LNCAP (cell line): ENCODE measurements around the gene ITPK1.

Experiments used
- TF ChIP-seq, protein P1 (sequence below): fragments of 450-650 bp; IDR thresholded peaks from 2 replicates; pipeline ENCODE4 v1.5.1; 2017; ENCODE audit warnings: mild to moderate bottlenecking

Gene ITPK1

DNA sequence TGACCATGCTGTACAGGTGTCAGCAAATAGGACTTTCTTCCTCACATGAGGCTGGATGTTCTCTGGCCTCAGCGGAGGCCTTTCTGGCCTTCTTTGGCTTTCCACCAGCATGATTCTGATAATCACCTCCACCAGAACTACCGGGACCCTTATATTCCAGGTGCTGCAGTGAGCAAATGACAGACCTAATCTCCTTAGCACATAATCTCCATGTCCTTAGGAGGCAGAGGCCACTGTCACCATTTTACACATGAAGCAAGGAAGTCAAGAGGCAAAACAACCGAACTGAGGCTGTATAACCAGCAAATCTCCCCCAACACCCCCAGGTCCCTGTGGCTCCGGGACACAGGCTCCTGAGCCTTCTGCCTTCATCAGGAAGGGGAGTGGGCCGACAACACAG lies 91.2 kb downstream of the ITPK1 start:
- TF ChIP-seq, protein P1, sequence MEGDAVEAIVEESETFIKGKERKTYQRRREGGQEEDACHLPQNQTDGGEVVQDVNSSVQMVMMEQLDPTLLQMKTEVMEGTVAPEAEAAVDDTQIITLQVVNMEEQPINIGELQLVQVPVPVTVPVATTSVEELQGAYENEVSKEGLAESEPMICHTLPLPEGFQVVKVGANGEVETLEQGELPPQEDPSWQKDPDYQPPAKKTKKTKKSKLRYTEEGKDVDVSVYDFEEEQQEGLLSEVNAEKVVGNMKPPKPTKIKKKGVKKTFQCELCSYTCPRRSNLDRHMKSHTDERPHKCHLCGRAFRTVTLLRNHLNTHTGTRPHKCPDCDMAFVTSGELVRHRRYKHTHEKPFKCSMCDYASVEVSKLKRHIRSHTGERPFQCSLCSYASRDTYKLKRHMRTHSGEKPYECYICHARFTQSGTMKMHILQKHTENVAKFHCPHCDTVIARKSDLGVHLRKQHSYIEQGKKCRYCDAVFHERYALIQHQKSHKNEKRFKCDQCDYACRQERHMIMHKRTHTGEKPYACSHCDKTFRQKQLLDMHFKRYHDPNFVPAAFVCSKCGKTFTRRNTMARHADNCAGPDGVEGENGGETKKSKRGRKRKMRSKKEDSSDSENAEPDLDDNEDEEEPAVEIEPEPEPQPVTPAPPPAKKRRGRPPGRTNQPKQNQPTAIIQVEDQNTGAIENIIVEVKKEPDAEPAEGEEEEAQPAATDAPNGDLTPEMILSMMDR, result no peak

DNA sequence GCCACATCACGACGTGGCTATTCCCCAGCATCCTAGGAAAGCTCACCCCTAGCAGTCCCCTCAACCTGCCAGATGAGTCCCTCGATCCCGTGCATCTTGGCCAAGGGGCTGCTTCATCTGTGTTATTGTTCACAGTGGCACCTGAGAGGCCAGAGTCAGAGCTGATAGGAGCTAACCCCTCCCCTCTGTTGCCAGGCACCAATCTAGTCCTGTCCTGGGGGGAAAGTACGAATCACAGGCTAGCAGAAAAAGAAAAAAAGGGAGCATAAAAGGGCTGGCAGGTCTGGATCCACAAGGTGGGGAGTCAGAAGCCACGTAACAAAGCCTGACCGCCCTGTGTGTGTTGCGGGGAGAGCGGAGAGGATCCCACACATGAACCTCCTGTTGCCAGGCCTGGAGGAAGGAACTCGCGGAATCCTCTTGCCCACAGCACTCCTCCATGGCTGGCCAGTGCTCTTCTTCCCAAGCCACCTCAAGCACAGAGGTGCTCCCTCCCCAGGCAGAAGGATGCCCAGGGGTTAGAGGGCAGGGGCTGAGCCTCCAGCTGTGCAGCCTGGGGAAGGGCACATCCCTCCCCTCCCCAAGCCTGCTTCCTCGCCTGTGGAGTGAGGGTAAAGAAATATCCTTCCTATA lies 91.8 kb downstream of the ITPK1 start:
- TF ChIP-seq, protein P1, result no peak

DNA sequence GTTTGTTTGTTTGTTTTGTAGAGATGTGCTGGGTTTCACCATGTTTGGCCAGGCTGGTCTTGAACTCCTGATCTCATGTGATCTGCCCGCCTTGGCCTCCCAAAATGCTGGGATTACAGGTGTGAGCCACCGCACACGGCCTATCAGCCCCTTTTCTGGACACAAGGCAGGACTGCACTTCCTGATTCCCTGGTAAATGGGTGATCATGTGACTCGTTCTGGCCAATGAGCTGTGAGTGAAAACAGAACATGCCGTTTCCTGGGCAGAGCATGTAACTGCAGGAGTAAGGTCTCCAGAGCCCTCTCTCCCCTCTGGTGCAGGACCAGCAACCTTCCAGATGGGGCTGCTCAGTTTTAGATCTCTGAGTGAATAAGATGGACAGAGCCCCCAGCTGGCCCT lies 92.7 kb downstream of the ITPK1 start:
- TF ChIP-seq, protein P1, result no peak

DNA sequence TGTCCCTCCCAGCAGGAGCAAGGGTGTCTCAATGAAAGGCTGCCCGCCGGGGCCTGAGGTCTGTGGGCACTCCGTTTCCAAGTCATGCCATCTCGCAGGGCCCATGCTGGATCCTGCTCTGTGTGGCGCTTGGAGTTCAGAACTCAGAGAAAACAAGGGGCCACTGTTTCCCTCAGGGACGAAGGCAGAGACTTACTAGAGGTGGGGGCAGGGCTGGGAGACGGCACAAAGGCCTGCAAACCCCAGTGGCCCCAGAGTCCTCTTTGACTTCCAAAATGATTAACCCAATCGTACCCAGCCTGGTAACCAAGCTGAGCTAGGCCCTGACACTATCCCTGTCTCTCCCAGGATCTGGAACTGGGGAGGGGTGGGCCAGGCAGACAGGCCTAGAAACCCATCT lies 95.8 kb downstream of the ITPK1 start:
- TF ChIP-seq, protein P1, result no peak

DNA sequence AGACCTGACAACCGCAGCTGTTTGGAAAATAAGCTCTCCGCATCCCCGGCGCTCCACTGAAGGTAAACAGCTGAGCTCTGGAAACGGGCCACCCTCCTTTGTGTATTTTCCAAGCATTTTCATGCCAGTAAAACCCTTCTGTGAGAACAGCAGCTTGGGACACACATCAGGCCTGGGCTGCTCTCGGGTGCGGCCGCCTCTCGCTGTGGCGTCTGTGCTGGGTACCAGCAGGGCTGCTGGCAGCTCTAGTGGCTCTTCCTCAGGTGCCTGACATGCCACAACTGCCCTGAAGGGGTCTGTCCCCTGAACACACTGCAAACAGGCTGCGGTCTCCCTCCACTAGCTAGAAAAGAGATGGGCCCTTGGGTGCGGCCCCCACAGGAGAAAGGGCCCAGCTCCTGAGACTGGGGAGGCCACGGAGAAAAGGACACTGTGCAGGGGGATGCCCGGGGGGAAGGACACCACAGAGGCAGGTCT lies 96.3 kb downstream of the ITPK1 start:
- TF ChIP-seq, protein P1, result no peak

DNA sequence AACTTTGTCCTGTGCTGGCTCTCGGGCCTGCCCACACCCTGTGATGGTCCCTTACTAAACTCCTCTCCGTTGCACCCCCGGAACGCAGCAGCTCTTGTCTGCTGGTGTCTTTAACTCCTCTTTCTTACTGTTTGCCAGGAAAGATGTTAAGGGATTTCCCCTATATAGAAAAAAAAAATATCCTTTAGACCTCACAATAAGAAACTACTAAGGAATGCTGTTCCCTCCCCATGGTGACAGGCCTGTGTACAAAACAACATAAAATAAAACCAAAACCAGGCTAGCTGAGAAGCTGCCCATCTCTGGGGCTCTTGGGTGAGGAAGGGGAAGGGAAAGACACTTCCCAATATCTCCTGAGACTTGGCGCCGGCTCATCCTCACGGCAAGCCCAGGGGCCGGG lies 97.4 kb downstream of the ITPK1 start:
- TF ChIP-seq, protein P1, result no peak

DNA sequence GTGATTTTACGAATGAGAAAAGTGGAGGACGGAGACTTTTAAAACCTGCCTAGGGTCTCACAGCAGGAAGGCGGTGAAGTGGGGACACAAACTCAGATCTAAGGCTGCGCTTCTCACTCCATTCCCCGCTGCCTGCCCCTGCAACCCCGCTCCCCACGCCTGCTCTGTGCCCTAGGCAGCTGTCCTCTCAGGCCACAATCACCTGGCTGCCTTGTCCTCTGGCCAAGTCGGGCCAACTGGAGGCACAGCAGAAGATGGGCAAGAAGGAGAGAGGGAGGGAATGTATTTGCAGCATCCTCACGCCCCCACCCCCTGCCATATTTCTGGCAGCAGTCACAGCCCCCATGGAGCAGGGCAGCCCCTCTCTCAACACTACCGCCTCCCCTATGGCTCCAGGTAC lies 97.8 kb downstream of the ITPK1 start:
- TF ChIP-seq, protein P1, result no peak

DNA sequence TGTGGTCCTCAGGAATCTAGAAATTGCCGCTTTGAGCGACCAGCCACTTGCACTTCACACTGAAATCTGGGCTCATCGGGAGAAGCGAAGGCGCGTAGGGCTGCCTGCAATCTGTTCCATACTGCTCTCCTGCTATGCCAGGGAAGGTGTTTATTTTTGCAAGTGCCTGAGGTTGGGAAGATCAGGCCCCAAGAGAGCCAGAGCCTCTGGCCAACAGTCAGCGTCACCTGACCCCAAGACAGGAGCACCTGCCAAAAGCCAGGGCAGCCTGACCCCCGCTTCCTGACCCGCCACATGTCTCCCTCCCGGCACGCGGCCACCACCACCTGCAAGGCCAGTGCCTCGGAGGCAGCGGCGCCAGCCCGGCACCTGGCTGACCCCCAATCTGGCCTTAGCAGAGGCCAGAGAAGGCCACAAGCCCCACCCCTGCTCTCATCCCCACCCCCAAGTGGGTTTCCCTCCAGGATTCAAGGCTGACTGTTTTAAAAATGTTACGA lies 98.4 kb downstream of the ITPK1 start:
- TF ChIP-seq, protein P1, result no peak
